PC-3 (cell line): ENCODE results near the gene C1QTNF6.

Source experiments
- CTCF ChIP-seq: fragments of 300-600 bp; sonication (generic); conservative IDR thresholded peaks from 2 replicates; pipeline ENCODE4 v1.5.1; 2017; ENCODE audit warnings: antibody characterized with exemption, low read depth, mild to moderate bottlenecking, low read length
- EZH2 ChIP-seq: fragments of 300-600 bp; sonication (generic); IDR thresholded peaks from one replicate; pipeline ENCODE4 v1.6.1; 2017; ENCODE audit warnings: antibody characterized with exemption, mild to moderate bottlenecking, low read length; ENCODE audit not compliant: unreplicated experiment
- EZH2phosphoT487 ChIP-seq: fragments of 300-600 bp; sonication (generic); IDR thresholded peaks from 2 replicates; pipeline ENCODE4 v1.6.1; 2018; ENCODE audit warnings: mild to moderate bottlenecking, antibody characterized with exemption, low read length, borderline replicate concordance

- TF ChIP-seq CTCF, result no peak
- TF ChIP-seq EZH2, result no peak
- no peak for TF ChIP-seq EZH2phosphoT487
Measured at GRCh38 chr22:37179622-37180420, 8.2 kb downstream of the C1QTNF6 start.
